ENCODE data around the gene DOLPP1.
"Not testable (repeated sequence)": the region's sequence is repeated elsewhere in the genome, so short reads cannot be mapped to it uniquely, and the experiment has no call there.

DOLPP1 gene, protein sequence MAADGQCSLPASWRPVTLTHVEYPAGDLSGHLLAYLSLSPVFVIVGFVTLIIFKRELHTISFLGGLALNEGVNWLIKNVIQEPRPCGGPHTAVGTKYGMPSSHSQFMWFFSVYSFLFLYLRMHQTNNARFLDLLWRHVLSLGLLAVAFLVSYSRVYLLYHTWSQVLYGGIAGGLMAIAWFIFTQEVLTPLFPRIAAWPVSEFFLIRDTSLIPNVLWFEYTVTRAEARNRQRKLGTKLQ

DNA sequence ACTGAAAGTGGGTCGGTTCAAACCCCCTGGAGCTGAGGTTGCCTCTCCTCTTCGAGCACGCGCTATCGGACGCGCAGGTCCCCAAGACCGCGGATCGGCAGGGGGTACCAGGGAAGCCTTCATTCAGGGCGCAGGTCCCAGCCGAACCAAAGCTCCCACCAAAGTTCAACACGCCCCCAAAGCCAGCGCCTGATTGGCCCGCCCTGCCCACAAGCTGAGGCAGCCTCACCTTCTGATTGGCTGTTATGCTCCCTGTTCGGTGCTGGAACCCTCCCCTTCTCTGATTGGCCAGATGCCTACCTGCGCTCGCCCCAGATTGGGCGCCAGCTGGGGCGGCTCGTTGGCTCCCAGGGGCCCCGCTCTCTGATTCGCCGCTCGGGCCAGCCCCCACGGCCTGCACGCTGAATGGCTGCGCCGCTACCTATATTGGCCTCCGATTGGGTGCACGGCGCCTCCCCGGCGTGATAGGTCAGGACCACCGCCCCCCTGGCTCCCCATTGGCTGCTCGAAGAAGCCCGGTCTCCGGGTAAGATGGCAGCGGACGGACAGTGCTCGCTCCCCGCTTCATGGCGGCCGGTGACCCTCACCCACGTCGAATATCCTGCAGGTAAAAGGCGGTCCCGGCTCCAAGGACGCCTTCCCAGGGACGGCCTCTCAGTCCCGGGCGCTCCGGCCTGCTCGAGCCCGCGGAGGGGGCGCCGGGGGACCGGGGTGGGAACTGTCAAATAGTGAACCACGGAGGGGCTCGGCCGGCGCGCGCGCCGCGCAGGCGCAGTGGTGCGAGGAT, at the start of gene DOLPP1:
Gene DOLPP1 (plus strand): TSS at position 511 of the 787 bp plus-strand sequence. CDS start 21 bp downstream, at position 532.
- H3K4me3 ChIP-seq (ENCODE audit: low read length) = peak within 1 kb of the TSS; percentile 93
- peaks cover 2% of the 10 kb centered on the region for H3K36me3 ChIP-seq (replicated peaks; ENCODE audit: low read depth, low read length)
- peak within 1 kb of the TSS; percentile 53 for H3K27ac ChIP-seq (ENCODE audit: low read length)
- H4K20me1 ChIP-seq (ENCODE audit: insufficient read depth, low read length) = no peaks in the 10 kb centered on the region; the same call in 1 of the 2 replicates
- peak within 1 kb of the TSS; percentile 93 for H3K4me2 ChIP-seq (ENCODE audit: low read length)
- H3K9me3 ChIP-seq (ENCODE audit: insufficient read depth, low read length) = no peaks in the 10 kb centered on the region
- no peak for TF ChIP-seq EZH2phosphoT487 (IDR thresholded peaks at IDR 0.05; ENCODE audit: low read depth)
- TF ChIP-seq, protein P1, sequence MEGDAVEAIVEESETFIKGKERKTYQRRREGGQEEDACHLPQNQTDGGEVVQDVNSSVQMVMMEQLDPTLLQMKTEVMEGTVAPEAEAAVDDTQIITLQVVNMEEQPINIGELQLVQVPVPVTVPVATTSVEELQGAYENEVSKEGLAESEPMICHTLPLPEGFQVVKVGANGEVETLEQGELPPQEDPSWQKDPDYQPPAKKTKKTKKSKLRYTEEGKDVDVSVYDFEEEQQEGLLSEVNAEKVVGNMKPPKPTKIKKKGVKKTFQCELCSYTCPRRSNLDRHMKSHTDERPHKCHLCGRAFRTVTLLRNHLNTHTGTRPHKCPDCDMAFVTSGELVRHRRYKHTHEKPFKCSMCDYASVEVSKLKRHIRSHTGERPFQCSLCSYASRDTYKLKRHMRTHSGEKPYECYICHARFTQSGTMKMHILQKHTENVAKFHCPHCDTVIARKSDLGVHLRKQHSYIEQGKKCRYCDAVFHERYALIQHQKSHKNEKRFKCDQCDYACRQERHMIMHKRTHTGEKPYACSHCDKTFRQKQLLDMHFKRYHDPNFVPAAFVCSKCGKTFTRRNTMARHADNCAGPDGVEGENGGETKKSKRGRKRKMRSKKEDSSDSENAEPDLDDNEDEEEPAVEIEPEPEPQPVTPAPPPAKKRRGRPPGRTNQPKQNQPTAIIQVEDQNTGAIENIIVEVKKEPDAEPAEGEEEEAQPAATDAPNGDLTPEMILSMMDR (IDR thresholded peaks at IDR 0.05; ENCODE audit: low read depth, low read length) = no peak
- no peaks in the 10 kb centered on the region for H3K27me3 ChIP-seq (ENCODE audit: low read depth, low read length)
- H3K79me2 ChIP-seq (ENCODE audit: low read length) = peaks cover 23% of the 10 kb centered on the region
- peak within 1 kb of the TSS; percentile 93 for H2AFZ ChIP-seq (ENCODE audit: low read depth, low read length)
- H3K9ac ChIP-seq (ENCODE audit: low read length) = peak within 1 kb of the TSS; percentile 79
- H3K4me1 ChIP-seq (ENCODE audit: low read length) = peaks cover 8% of the 10 kb centered on the region

DNA sequence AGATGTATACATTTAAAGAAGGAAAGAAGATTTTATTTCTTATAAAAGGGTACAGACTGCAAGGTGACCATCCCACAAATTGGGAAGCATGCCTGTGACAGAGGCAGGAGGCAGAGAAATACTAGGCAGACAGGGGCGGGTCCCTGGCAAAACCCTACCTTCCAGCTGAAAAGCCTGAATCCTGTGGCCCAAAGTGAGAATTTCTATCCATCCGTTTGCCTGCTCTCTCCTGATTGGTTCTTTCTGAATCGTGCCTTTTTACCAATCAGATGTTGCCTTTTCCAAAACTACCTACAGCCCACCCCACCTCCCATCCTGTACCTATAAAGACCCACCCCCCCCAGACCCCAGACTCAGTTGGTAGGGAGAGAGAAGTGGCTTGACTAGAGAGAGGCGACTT, 49.4 kb upstream of the DOLPP1 start:
- H4K20me1 ChIP-seq (ENCODE audit: insufficient read depth, low read length) = no peaks in the 10 kb centered on the region
- no peak overlapping the region for H3K27ac ChIP-seq (ENCODE audit: low read length)
- H3K9me3 ChIP-seq (ENCODE audit: insufficient read depth, low read length) = no peaks in the 10 kb centered on the region
- no peak overlapping the region for H2AFZ ChIP-seq (ENCODE audit: low read depth, low read length)
- H3K36me3 ChIP-seq (replicated peaks; ENCODE audit: low read depth, low read length) = no peaks in the 10 kb centered on the region
- no peak overlapping the region for H3K9ac ChIP-seq (ENCODE audit: low read length)
- peaks cover 14% of the 10 kb centered on the region for H3K79me2 ChIP-seq (ENCODE audit: low read length)
- H3K4me2 ChIP-seq (ENCODE audit: low read length) = no peak overlapping the region
- H3K4me1 ChIP-seq (ENCODE audit: low read length) = peaks cover 10% of the 10 kb centered on the region
- H3K27me3 ChIP-seq (ENCODE audit: low read depth, low read length) = no peaks in the 10 kb centered on the region
- TF ChIP-seq EZH2phosphoT487 (IDR thresholded peaks at IDR 0.05; ENCODE audit: low read depth) = no peak
- TF ChIP-seq, protein P1 (IDR thresholded peaks at IDR 0.05; ENCODE audit: low read depth, low read length) = no peak
- H3K4me3 ChIP-seq (ENCODE audit: low read length) = no peak overlapping the region

DNA sequence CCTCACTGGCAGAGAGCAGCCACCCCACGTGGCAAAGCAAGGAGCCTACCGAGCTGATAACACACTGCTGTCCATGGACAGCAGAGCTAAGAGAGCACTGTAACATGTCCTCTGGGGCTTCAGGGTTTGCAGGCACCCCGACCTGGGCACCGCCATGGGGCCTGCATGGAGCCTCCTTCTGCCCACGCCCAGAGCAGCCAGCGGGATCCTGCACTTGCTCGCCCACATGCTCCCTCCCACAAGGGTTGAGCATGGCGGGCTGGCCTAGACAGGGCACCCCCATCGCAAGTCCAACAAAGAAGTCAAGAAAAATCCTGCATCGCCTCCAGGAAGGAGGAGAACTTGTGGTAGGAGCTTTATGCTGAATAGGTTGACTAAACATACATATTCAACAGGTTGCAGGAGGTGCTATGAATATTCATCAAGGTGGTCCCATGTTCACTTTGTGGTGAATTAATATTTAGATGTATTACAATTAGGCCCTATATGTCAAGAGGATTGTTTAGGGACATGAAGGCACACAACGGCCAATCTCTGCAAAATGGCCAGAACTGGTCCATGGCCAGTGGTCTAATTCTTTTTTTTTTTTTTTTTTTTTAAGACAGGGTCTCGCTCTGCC, 48.3 kb upstream of the DOLPP1 start:
- no peak overlapping the region for H3K27ac ChIP-seq (ENCODE audit: low read length)
- no peak for TF ChIP-seq EZH2phosphoT487 (IDR thresholded peaks at IDR 0.05; ENCODE audit: low read depth)
- TF ChIP-seq, protein P1 (IDR thresholded peaks at IDR 0.05; ENCODE audit: low read depth, low read length) = no peak
- H3K27me3 ChIP-seq (ENCODE audit: low read depth, low read length) = no peaks in the 10 kb centered on the region
- H3K4me1 ChIP-seq (ENCODE audit: low read length) = peaks cover 7% of the 10 kb centered on the region
- H3K9ac ChIP-seq (ENCODE audit: low read length) = no peak overlapping the region
- no peaks in the 10 kb centered on the region for H3K9me3 ChIP-seq (ENCODE audit: insufficient read depth, low read length)
- no peak overlapping the region for H3K4me2 ChIP-seq (ENCODE audit: low read length)
- H3K79me2 ChIP-seq (ENCODE audit: low read length) = peaks cover 14% of the 10 kb centered on the region
- H3K36me3 ChIP-seq (replicated peaks; ENCODE audit: low read depth, low read length) = no peaks in the 10 kb centered on the region
- H4K20me1 ChIP-seq (ENCODE audit: insufficient read depth, low read length) = no peaks in the 10 kb centered on the region
- no peak overlapping the region for H2AFZ ChIP-seq (ENCODE audit: low read depth, low read length)
- no peak overlapping the region for H3K4me3 ChIP-seq (ENCODE audit: low read length)

DNA sequence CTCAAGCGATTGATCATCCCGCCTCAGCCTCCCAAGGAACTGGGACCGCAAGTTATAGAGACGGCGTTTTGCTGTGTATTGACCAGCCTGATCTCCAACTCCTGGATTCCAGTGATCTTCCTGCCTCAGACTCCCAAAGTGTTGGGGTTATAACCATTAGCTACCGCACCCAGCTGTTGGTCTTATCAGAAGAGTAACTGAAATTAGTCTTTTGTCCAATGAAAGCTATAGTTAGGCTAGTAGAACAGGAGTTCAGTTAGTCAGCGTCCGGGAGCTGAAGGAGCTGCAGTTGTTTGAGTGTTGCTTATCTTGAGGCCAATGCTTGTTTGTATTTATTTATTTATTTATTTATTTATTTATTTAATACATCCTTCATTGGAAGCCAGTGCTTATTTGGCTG, 47.7 kb upstream of the DOLPP1 start:
- no peak for TF ChIP-seq EZH2phosphoT487 (IDR thresholded peaks at IDR 0.05; ENCODE audit: low read depth)
- TF ChIP-seq, protein P1 (IDR thresholded peaks at IDR 0.05; ENCODE audit: low read depth, low read length) = no peak
- Histone ChIP-seq H3K4me2 (ENCODE audit: low read length) (no peak overlapping the region), H3K27ac (ENCODE audit: low read length) (no peak overlapping the region), H3K79me2 (ENCODE audit: low read length) (peaks cover 16% of the 10 kb centered on the region), H3K27me3 (ENCODE audit: low read depth, low read length) (no peaks in the 10 kb centered on the region), H3K9me3 (ENCODE audit: insufficient read depth, low read length) (no peaks in the 10 kb centered on the region), H2AFZ (ENCODE audit: low read depth, low read length) (no peak overlapping the region), H3K4me1 (ENCODE audit: low read length) (peaks cover 10% of the 10 kb centered on the region), H3K4me3 (ENCODE audit: low read length) (no peak overlapping the region), H3K36me3 (replicated peaks; ENCODE audit: low read depth, low read length) (no peaks in the 10 kb centered on the region), H3K9ac (ENCODE audit: low read length) (no peak overlapping the region), H4K20me1 (ENCODE audit: insufficient read depth, low read length) (no peaks in the 10 kb centered on the region)

DNA sequence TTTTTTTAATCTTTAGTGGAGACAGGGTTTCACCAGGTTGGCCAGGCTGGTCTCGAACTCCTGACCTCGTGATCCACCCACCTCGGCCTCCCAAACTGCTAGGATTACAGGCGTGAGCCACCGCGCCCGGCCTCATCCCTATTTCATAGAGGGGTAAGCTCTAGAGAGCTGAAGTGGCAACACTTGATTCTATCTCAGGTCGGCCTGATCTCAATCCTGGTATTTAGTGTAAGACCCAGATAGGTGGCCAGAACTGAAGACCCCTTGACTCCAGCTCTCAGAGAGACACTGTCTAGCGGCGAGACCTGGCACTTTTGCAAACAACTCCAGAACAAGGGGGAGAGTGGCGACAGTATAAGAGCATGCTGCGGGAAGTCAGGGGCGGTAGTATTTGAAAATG, 45.1 kb upstream of the DOLPP1 start:
- H3K79me2 ChIP-seq (ENCODE audit: low read length) = peaks cover 19% of the 10 kb centered on the region
- H3K4me2 ChIP-seq (ENCODE audit: low read length) = peak overlapping the region; percentile 95
- H3K27ac ChIP-seq (ENCODE audit: low read length) = peak overlapping the region; percentile 38; the same call in 1 of the 2 replicates
- not testable (repeated sequence) for H3K9me3 ChIP-seq (ENCODE audit: insufficient read depth, low read length); H4K20me1 ChIP-seq (ENCODE audit: insufficient read depth, low read length); H3K27me3 ChIP-seq (ENCODE audit: low read depth, low read length); H3K36me3 ChIP-seq (replicated peaks; ENCODE audit: low read depth, low read length)
- peak overlapping the region; percentile 88 for H3K4me3 ChIP-seq (ENCODE audit: low read length)
- H2AFZ ChIP-seq (ENCODE audit: low read depth, low read length) = peak overlapping the region; percentile 98
- peak overlapping the region; percentile 84 for H3K9ac ChIP-seq (ENCODE audit: low read length)
- H3K4me1 ChIP-seq (ENCODE audit: low read length) = peaks cover 10% of the 10 kb centered on the region

Data from OCI-LY3 (cell line).